Ovary (tissue), 9 donors: ENCODE measurements around the gene GRIK4. TPM values are rescaled to one million over a fixed set of nuclear protein-coding genes. Genes with fewer than 3 reads are reported as not detected.

Experiments used
- DNase-seq, 5 donors: peaks; one replicate each; pipeline ENCODE4 v3.0.0-alpha.2; 2019 to 2020
- H3K27ac ChIP-seq, 2 donors: fragments of 200-600 bp; one replicate each; pipeline versions ENCODE4 v1.5.1 to v1.8.0; 2019 to 2022
- H3K27me3 ChIP-seq: fragments of 200-600 bp; one replicate; pipeline ENCODE4 v1.8.0; 2022
- H3K36me3 ChIP-seq: fragments of 200-600 bp; sonication (generic); one replicate; pipeline ENCODE4 v1.5.1; 2019
- H3K4me1 ChIP-seq: one replicate; pipeline ENCODE4 v1.8.1; 2013; ENCODE audit warnings: mild to moderate bottlenecking, moderate library complexity; ENCODE audit not compliant: insufficient read depth
- H3K4me3 ChIP-seq: fragments of 200-600 bp; sonication (generic); one replicate; pipeline ENCODE4 v1.5.1; 2017
- H3K9me3 ChIP-seq, 2 donors: fragments of 200-600 bp in 1 of 2; sonication (generic) in 1 of 2; one replicate each; pipeline versions ENCODE4 v1.5.1 to v1.8.1; 2013 to 2019; ENCODE audit warnings: mild to moderate bottlenecking in 1 of 2, moderate library complexity in 1 of 2
- EP300 ChIP-seq: sonication (generic); formaldehyde crosslinking; IDR thresholded peaks from one replicate; pipeline ENCODE4 v1.6.1; 2017; ENCODE audit warnings: antibody characterized with exemption
- POLR2A ChIP-seq: fragments of 450-650 bp; IDR thresholded peaks from one replicate; pipeline ENCODE4 v1.6.1; 2017; ENCODE audit warnings: antibody characterized with exemption, mild to moderate bottlenecking, moderate library complexity
- WGBS, 3 donors: extraction: QIAGEN DNeasy Blood & Tissue Kit in 1 of 3; methylation state at CpG; one replicate each; pipeline versions ENCODE4 v1.1.5 to v1.1.7; 2013 to 2017; 5-methylcytosine and 5-hydroxymethylcytosine counted together
- intact Hi-C, 4 donors: fragments of 100-400 bp; cut with DNase I; formaldehyde crosslinking; loops; one replicate each; pipeline versions ENCODE4 v1.11.0 to v1.15.1; 2022 to 2023
- polyA plus RNA-seq, 2 donors: library from polyadenylated mRNA; stranded (reverse); fragments of 200-250 nt in 1 of 2; fragments of 350-450 nt in 1 of 2; fragmentation: Illumina TruSeq in 1 of 2; extraction: RNeasy Lipid Tissue Mini Kit (QIAGEN cat#74804) in 1 of 2; gene quantifications; one replicate each; pipeline ENCODE4 v1.2.3, GENCODE V29; 2013 to 2014
- total RNA-seq, 7 donors: library from RNA; depleted of rRNA in 2 of 7; stranded (reverse); fragments of >200 nt in 2 of 7; fragmentation: NEBNext Ultra II Directional in 3 of 7; extraction: Animal tissue kit (Norgen Biotek cat#: 25700) in 3 of 7; gene quantifications; one replicate each; pipeline versions ENCODE4 v1.1.0 to v1.2.4, GENCODE V29; 2016 to 2023
- TF ChIP-seq, protein P1 (sequence below), 3 donors: fragments of 450-650 bp in 2 of 3; fragments of 200-600 bp in 1 of 3; IDR thresholded peaks; one replicate each; pipeline versions ENCODE4 v1.5.1 to v1.8.0; 2016 to 2022; ENCODE audit warnings: antibody characterized with exemption in 3 of 3, mild to moderate bottlenecking in 1 of 3
- donor health status: DM: no; HTN: no; CAD: no; lungs with moderate emphysema.
- donor health status: DM: no; HTN: no; CAD: no.
- donor health status: Bipolar disorder and iron deficiency.
- donor health status: DM: yes; HTN: yes; CAD: no.
- donor health status: DM: no; HTN: no; CAD: no.
- donor health status: DM: yes; HTN: yes; CAD: no.

Gene GRIK4
- total and polyA plus RNA-seq, 9 donors, result 1.3 to 13.4 (median 2.3) TPM

DNA sequence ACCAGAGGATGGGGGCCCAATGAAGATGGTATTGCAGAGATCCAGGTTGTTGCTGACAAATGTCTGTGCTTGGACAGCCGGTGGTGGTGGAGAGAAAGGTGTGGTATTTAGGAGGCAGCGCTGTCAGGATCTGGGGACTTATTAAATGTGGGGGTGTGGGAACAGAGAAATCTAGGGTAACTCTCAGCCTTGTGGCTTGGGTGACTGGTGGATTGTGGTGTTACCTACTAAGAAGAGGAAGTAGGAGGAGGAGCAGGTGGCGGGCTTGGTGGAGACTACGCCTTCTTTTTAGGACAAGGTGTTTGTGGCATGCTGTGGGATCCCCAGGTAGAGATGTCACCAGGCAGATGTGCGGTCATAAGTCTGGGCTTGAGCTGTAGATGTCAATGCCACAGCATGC, 144.0 kb downstream of the GRIK4 start:
- Histone ChIP-seq H3K4me1 (no peaks in the 10 kb centered on the region), H3K27me3 (no peaks in the 10 kb centered on the region), H3K27ac (no peak overlapping the region), H3K4me3 (no peak overlapping the region), H3K9me3 (no peaks in the 10 kb centered on the region), H3K36me3 (no peaks in the 10 kb centered on the region)
- DNase-seq, result no peak
- 91 to 94% (median 94%) methylated on average over 5 of the region's 5 CpGs for WGBS, 3 donors
- intact Hi-C loops, result no loop called here
- TF ChIP-seq EP300 (no peak), POLR2A (no peak)
- TF ChIP-seq, protein P1, sequence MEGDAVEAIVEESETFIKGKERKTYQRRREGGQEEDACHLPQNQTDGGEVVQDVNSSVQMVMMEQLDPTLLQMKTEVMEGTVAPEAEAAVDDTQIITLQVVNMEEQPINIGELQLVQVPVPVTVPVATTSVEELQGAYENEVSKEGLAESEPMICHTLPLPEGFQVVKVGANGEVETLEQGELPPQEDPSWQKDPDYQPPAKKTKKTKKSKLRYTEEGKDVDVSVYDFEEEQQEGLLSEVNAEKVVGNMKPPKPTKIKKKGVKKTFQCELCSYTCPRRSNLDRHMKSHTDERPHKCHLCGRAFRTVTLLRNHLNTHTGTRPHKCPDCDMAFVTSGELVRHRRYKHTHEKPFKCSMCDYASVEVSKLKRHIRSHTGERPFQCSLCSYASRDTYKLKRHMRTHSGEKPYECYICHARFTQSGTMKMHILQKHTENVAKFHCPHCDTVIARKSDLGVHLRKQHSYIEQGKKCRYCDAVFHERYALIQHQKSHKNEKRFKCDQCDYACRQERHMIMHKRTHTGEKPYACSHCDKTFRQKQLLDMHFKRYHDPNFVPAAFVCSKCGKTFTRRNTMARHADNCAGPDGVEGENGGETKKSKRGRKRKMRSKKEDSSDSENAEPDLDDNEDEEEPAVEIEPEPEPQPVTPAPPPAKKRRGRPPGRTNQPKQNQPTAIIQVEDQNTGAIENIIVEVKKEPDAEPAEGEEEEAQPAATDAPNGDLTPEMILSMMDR (IDR thresholded peaks at IDR 0.05), result no peak

GRCh38 chr11:120657306-120658070, 145.9 kb downstream of the GRIK4 start:
- Histone ChIP-seq H3K4me1 (no peaks in the 10 kb centered on the region), H3K27me3 (no peaks in the 10 kb centered on the region), H3K4me3 (no peak overlapping the region), H3K36me3 (no peaks in the 10 kb centered on the region), H3K9me3 (no peaks in the 10 kb centered on the region), H3K27ac (no peak overlapping the region)
- WGBS, 3 donors, result 86 to 92% (median 86%) methylated on average over 6 of the region's 6 CpGs
- DNase-seq, result no peak
- intact Hi-C loops, result no loop called here
- TF ChIP-seq, protein P1 (IDR thresholded peaks at IDR 0.05), result no peak
- TF ChIP-seq EP300 (no peak), POLR2A (no peak)

- no peaks in the 10 kb centered on the region for H3K4me1 ChIP-seq
These were observed 146.5 kb downstream of the GRIK4 start for GRCh38 chr11:120658071-120658423.

DNA sequence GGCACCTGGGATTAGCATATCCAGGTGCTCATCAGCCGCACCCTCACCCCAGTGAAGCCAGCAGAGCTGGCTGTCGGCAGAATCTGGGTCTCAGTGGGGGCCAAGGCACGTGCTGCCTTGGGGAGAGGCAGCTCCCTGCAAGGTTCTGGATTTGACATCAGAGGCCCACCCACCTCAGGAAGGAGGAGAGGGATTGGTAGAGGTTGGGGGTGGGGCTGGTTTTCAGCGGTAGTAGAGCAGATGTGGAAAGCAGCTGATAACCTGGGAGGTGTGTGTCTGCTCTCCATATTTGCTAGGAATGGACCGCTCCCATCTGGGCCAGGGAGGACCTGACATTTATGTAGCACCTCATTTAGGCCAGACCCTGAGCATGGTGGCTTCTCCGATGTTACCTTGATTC, 147.5 kb downstream of the GRIK4 start:
- H3K27ac ChIP-seq, result no peak overlapping the region
- H3K4me1 ChIP-seq, result no peaks in the 10 kb centered on the region
- no peak for DNase-seq
- no peaks in the 10 kb centered on the region for H3K9me3 ChIP-seq
- no peaks in the 10 kb centered on the region for H3K27me3 ChIP-seq
- WGBS, 3 donors, result 80 to 86% (median 83%) methylated on average over 6 of the region's 6 CpGs
- H3K36me3 ChIP-seq, result no peaks in the 10 kb centered on the region
- no peak overlapping the region for H3K4me3 ChIP-seq
- intact Hi-C loops, result no loop called here
- no peak for TF ChIP-seq POLR2A
- TF ChIP-seq EP300, result no peak
- TF ChIP-seq, protein P1 (IDR thresholded peaks at IDR 0.05), result no peak

More at GRCh38 chr11:120658071-120658423, 146.5 kb downstream of the GRIK4 start:
- Histone ChIP-seq H3K27ac (no peak overlapping the region), H3K4me3 (no peak overlapping the region), H3K36me3 (no peaks in the 10 kb centered on the region), H3K9me3 (no peaks in the 10 kb centered on the region), H3K27me3 (no peaks in the 10 kb centered on the region)
- intact Hi-C loops, result no loop called here
- WGBS, 3 donors, result 84 to 89% (median 86%) methylated on average over 3 of the region's 3 CpGs
- TF ChIP-seq, protein P1 (IDR thresholded peaks at IDR 0.05), result no peak
- TF ChIP-seq EP300 (no peak), POLR2A (no peak)
- no peak for DNase-seq
